NCI-H1092 (cell line): ENCODE results near the gene COL4A2.

ENCODE experiments used
- DNase-seq: peaks from one replicate; lab custom pipeline; 2025; lab: John Stamatoyannopoulos, UW

Gene COL4A2

DNA sequence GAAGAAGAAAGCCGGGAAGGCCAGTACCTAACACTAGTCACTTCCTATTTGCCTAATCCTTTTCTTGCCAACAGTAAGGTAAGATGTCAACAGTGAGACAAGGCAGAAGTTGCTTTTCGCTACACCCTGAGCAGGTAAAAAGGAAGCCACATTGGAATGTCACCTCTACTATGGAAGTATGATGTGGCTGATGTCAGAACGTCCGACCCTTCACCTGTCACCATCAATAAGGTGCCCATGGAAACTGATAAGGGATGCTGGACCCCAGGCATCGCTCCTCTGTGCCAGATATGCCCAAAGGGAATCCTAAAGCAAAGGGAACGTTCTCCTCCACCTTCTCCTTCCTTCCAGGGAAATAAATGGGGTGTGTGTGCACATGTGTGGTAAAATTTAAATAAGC lies 34.4 kb upstream of the COL4A2 start:
- DNase-seq = no peak

- no peak for DNase-seq
Observed at GRCh38 chr13:110273254-110273653, 33.8 kb upstream of the COL4A2 start.

- no peak for DNase-seq
Observed at GRCh38 chr13:110274687-110275086, 32.4 kb upstream of the COL4A2 start.

GRCh38 chr13:110275931-110276552 lies 31.0 kb upstream of the COL4A2 start:
- DNase-seq = no peak

GRCh38 chr13:110276553-110276950 lies 30.5 kb upstream of the COL4A2 start:
- no peak for DNase-seq

DNA sequence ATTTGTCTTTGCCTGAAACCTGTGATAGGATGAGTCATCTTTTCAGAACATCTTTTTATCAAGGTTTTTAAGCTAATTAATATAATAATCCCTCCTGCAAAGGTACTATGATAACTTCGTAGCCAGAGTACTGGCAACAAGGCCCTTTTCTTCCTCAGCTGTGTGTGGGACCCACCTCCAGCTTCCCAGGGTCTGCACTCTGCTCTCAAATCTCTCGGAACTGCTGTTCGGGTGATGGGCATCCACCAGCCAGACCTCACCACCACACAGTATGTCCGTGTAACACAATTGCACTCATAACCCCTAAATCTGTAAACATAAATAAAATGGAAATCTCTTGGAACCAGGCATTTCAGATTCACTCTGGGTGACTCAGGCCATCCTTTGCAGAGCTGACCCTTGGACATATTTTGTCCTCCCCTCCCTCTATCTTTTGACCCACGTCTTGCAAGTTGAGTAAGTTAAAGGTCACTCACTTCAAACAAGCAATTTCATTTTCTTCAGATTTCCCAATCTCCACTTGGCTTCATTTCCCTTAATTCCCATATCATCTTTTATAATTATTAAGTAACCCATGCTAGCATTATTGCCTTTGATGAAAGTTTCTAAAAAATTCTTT lies 29.6 kb upstream of the COL4A2 start:
- DNase-seq = no peak

DNA sequence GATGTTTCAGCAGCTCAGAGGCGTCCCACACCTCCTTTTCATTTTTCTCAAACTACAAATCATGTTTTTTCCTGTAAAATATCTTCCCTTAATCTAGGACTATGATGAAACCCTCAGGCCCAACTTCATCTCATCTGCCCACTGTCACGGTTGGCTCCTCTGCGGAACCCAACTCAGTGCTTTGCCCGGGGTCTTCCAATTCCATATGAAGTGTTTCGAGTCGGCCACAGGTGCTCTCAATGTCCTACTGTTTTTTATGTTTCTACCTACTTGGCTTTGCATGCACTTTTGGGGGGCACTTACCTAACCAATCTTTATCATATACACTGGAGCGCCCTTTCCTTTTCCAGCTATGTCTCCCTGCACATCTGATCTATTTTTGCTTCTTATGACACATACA lies 28.2 kb upstream of the COL4A2 start:
- no peak for DNase-seq

GRCh38 chr13:110279684-110280083 lies 27.4 kb upstream of the COL4A2 start:
- DNase-seq = no peak

GRCh38 chr13:110280231-110280813 lies 26.8 kb upstream of the COL4A2 start:
- no peak for DNase-seq

DNA sequence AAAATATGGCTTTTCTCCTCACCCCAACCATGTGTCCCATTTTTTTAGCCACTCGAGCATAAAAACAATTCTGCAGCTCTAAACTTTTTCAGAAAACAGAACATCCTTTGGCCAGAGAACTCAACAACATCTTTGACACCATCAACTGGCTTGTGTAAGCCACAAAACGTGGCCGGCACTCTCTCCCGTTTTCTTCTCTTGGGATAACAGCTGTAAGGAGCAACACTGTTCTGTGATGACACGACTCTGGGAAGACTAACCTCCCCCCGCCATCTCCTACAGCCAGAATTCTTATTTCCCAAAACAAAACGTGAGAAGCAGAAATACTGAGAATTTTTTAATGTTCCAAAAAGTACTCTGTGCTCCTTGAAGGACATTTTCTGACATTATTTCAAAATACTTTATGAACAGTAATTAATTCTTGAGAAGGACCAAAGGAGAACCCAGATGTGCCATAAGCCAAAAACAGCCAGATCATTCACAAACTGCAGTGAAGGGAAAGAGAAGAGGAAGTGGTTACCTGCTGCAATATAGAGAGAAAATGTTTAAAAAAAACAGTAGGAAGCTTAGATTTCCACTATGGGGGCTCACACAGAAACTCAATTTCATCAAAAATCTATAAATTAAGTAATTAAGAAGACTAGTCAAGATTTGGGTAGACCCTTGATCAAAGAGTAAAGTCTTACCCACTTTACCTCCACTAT lies 25.9 kb upstream of the COL4A2 start:
- no peak for DNase-seq

DNA sequence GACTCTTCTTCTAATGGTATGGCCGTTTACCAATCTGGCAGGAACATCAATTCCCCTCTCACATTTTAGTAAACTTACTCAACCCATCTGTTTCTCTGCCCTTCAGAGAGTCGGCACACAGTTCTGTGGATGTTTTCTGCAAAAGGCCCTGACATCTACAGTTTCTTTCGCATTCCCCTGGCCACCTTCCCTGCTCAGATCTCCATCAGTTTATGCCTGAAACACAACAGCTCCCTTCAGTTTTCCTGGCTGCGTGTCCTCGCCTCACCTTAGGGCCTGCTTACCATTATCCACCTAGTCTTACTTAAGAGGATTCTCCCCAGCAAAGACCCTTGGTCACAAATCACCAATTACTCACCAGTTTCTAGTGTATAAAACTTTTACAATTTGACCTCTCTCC lies 25.3 kb upstream of the COL4A2 start:
- no peak for DNase-seq

DNA sequence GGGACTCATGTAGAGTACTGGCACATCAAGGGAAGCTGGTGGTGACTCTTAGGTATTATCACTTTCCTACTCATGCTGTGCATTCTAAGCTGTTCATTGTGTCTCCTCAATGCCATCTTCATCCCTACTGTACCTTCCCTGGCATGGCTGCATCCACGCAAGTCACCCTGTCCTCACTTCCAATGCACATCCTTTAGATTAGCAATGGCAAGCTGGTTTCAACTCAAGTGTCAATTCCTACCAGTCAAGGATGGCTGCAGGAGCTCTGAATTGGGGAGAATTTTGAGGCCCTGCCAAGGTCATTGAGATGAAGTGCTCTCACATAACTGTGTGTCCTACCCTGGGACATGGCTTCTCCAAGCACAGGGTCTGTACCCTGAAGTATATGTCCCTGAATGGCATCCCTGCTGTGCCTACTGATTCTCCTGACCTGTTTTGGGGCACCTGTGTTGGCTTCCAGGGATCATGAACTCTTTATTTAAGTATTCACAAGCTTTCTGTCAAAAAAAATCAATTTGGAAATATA lies 24.7 kb upstream of the COL4A2 start:
- no peak for DNase-seq

- DNase-seq = no peak
Observed at GRCh38 chr13:110283736-110284517, 23.2 kb upstream of the COL4A2 start.

DNA sequence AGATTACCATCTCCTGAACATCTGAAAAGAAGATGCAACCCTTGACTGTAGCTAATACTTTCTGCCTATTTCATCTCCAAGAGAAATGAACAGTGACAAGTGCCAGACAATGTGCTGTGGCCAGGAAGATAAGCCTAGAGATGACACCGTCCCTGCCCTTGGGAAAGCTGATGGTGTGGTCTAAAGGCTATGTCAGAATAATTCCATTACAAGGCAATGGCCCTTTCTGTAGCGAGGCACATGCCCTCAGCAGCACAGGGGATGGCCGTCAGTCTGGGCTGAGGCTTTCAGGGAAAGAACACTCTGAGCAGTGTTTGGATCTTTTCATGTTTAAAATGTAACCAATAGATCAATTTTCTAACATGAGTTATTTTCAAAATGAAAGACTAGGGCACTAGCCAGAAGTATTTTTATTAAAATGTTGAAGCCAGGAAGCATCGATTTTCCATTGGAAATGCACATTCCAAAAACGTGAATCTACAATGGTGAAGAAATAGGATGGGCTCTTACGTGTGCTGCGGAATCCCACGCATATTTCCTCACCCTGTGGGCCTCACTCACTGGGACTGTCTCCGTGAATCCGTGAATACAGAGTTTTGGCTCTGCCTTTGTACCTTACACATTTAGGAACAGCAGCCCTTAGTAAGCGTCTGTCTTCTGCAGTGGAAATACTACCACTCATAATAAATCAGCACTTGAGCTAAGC lies 22.2 kb upstream of the COL4A2 start:
- no peak for DNase-seq

DNA sequence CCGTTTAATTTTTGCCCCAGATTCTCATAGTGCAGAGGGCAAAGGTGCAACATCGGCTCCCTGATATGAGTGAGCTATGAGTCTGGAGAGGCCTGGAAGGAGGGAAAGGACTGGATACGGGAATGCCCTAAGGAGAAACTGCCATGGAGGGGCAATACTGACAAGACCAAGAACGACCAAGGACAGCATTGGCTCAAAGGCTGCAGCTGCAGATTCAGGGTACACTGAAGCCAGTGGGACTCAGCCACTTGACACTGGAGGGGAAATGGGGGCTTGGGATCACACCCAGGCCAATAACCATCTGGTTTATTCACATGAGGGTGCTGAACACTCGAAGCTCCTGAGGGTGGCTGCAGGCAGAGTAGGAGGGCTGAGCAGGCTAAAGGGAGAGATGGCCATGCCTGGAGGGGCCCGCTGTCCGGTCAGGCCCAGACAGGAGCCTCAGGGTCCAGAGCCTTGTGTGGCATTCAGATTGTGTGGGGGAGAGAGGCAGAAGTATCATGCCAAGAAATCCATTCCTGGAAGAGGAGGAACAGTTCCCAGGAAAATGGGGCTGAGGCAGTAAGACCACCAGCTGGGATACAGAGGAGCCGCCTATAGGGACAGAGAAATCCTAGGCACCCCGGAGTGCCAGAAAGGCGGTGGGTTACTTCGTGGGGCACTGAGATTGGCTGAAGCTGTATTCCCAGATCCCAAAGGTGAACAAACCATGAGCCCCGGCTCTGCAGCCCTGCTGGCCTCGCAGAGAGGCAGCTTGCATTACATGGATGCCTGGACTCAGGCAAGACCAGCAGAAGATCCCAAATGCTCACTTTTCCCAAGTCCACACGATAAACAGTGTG lies 20.9 kb upstream of the COL4A2 start:
- no peak for DNase-seq

DNA sequence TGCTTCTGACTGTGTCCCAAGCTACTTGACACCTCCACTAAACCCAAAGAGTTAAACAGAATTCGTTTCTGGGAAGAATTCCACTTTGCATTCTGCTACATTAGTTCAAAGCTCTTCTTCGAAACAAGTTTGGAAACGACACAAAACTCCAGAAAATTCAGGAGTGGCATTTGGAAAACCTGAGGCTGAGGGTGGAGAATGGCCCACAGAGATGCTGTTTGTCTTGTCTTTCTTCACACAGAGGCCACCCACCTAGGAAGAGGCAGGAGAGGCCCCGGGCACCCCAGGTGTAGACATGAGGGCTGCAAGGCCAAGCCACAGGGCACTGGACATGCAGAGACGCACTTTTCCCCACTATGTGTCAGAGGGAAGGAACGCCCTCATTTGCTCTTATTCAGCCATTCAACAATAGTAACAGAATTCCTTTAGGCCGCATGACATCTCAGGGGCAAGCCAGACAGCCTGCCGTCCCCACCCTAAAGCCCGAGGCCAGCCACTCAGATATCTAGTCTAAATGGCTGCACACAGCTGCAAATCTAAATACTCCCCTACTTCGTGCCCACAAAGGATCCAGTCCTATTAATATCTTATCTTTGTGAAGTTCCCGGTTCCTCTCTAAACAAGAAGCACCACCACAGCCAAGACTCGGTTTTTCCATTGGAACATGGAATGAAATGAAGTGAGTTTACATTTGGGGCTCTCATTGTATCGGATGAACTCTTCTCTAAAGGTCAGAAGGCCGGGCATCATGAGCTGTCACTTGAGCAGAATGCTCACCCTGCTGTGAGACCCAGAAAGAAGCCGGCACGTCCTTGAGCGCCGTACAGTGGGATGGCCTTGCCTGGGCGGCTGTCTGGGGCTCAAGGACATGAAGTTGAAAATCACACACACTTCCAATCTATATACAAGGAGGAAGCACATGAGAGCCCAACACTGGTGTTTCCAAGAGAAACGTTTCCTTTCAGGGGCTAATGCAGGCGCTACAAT lies 20.0 kb upstream of the COL4A2 start:
- DNase-seq = no peak

- DNase-seq = no peak
Observed at GRCh38 chr13:110289174-110289573, 17.9 kb upstream of the COL4A2 start.

DNA sequence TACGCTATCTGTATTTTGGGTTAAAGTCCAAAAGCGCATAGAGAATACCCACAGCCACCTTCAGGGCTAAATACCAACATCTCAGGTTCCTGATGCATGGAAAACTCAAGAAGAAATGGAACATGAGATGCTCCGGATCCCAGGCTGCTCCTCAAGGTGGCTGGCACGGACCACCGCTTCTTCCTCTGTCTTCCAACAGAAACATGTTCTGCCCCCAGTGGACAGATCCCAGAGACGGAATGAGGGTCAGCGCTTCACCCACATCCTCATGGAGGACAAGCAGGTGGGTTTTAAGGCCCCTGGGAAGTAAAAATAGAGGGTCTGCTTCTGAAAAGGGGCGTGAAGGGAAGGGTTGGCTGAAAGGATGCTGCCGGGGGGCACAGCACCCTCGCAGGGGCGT lies 17.4 kb upstream of the COL4A2 start:
- no peak for DNase-seq

DNA sequence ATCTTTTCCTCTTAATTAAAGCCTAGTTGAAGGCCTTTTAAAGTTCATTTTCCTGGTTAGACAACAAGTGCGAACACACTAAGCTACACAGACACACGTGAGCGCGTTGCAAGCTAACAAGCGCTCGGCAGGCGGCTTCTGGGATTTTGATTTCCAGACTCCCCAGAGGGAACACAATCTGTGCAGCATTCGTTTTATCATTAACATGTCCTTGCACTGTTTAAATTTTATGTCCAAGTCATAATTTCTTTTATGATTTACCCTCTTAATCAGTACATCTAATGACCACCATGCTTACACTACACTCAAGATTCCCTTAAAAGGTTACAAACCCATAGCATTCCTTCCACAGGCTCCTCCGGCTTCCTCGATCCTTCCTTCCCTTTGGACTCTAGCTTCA lies 16.9 kb upstream of the COL4A2 start:
- no peak for DNase-seq
